ENCODE results near the gene MANEA. TPM values are rescaled to one million over a fixed set of nuclear protein-coding genes. Genes with fewer than 3 reads are reported as not detected.
"Not testable (repeated sequence)": the region's sequence is repeated elsewhere in the genome, so short reads cannot be mapped to it uniquely, and the experiment has no call there.

The MANEA gene
- total and polyA plus RNA-seq, 2 experiments from 2014 or later, result 4.7 to 15.3 TPM

DNA sequence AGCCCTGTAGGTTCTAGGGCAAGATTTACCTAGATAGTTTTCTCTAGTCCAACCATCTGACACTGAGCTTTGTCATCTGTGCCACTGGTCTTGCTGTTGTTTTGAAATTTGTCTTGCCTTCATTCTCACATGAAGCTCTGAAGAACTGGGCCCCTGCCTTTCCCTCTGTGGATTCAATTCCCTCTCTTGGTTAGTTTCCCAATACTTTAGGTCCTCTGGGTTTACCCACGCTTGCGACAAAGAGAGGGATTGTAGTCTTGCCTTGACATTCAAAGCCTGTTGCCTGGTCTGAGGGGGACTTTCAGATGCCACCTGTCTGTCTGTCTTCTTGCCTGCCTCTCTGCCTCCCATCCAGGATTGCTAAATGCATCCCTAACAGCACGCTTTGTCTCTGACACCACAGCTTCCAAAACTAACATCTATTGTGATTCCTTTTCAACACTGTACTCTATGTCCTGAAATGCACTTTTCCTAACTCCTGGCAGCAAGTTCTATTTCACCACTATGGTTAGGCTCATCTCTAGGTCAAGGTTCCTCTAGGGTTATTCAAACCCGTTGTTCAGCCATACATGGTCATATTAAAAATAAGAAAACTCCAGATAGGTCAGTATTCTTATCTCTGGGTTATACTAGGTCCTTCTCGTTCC lies 25.5 kb upstream of the MANEA start:
- Histone ChIP-seq H3K36me3 (replicated peaks; ENCODE audit: insufficient read depth, low read depth) (no peaks in the 10 kb centered on the region), H3K79me2 (no peaks in the 10 kb centered on the region), H3K9me2 (replicated peaks; ENCODE audit: insufficient read depth) (no peaks in the 10 kb centered on the region), H3K4me3 (no peak overlapping the region), H3K27ac (no peak overlapping the region), H3K27me3 (no peaks in the 10 kb centered on the region), H3K9me3 (ENCODE audit: low read depth) (no peaks in the 10 kb centered on the region), H3K4me2 (no peak overlapping the region), H4K20me1 (ENCODE audit: insufficient read depth, poor library complexity, severe bottlenecking) (no peaks in the 10 kb centered on the region), H3K4me1 (ENCODE audit: insufficient read depth) (no peaks in the 10 kb centered on the region), H2AFZ (no peak overlapping the region)
- DNase-seq (ENCODE audit: low spot score), result no peak
- 91% methylated on average over 5 of the region's 5 CpGs for WGBS (ENCODE audit: low lambda C conversion rate, missing lambda C conversion rate)
- TF ChIP-seq EZH2 (IDR thresholded peaks at IDR 0.05; ENCODE audit: borderline replicate concordance), result no peak
- TF ChIP-seq, protein P1, sequence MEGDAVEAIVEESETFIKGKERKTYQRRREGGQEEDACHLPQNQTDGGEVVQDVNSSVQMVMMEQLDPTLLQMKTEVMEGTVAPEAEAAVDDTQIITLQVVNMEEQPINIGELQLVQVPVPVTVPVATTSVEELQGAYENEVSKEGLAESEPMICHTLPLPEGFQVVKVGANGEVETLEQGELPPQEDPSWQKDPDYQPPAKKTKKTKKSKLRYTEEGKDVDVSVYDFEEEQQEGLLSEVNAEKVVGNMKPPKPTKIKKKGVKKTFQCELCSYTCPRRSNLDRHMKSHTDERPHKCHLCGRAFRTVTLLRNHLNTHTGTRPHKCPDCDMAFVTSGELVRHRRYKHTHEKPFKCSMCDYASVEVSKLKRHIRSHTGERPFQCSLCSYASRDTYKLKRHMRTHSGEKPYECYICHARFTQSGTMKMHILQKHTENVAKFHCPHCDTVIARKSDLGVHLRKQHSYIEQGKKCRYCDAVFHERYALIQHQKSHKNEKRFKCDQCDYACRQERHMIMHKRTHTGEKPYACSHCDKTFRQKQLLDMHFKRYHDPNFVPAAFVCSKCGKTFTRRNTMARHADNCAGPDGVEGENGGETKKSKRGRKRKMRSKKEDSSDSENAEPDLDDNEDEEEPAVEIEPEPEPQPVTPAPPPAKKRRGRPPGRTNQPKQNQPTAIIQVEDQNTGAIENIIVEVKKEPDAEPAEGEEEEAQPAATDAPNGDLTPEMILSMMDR (IDR thresholded peaks at IDR 0.05; ENCODE audit: poor library complexity), result no peak
- TF ChIP-seq EZH2phosphoT487 (IDR thresholded peaks at IDR 0.05; ENCODE audit: low read depth, severe bottlenecking, unreplicated experiment), result no peak

DNA sequence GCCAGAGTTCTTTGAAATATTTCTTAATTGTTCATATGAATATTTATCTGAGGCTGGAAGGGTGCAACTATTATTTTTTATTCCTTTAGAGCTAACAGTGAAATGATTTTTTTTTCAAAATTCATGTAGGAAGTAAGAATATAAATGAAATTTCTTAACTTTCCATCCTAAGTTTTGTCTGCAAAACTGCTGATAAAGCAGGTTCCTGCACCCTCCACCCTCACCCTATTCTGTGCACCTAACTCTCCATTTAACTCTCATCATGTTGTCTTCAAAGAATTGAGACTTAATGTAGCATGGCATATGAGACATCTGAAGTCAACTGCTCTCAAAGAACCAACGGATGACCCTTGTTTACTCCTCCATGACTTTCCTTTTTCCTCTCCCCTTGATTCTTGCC lies 23.5 kb upstream of the MANEA start:
- Histone ChIP-seq H4K20me1 (ENCODE audit: insufficient read depth, poor library complexity, severe bottlenecking) (no peaks in the 10 kb centered on the region), H3K79me2 (no peaks in the 10 kb centered on the region), H3K9me2 (replicated peaks; ENCODE audit: insufficient read depth) (no peaks in the 10 kb centered on the region), H3K36me3 (replicated peaks; ENCODE audit: insufficient read depth, low read depth) (no peaks in the 10 kb centered on the region), H3K9me3 (ENCODE audit: low read depth) (no peaks in the 10 kb centered on the region), H2AFZ (no peak overlapping the region), H3K27me3 (no peaks in the 10 kb centered on the region), H3K4me2 (no peak overlapping the region), H3K4me3 (no peak overlapping the region), H3K27ac (no peak overlapping the region), H3K4me1 (ENCODE audit: insufficient read depth) (no peaks in the 10 kb centered on the region)
- TF ChIP-seq, protein P1 (IDR thresholded peaks at IDR 0.05; ENCODE audit: poor library complexity), result no peak
- no peak for TF ChIP-seq EZH2phosphoT487 (IDR thresholded peaks at IDR 0.05; ENCODE audit: low read depth, severe bottlenecking, unreplicated experiment)
- TF ChIP-seq EZH2 (IDR thresholded peaks at IDR 0.05; ENCODE audit: borderline replicate concordance), result no peak
- no peak for DNase-seq (ENCODE audit: low spot score)
- 80% methylated on average over 1 of the region's 1 CpG for WGBS (ENCODE audit: low lambda C conversion rate, missing lambda C conversion rate)

DNA sequence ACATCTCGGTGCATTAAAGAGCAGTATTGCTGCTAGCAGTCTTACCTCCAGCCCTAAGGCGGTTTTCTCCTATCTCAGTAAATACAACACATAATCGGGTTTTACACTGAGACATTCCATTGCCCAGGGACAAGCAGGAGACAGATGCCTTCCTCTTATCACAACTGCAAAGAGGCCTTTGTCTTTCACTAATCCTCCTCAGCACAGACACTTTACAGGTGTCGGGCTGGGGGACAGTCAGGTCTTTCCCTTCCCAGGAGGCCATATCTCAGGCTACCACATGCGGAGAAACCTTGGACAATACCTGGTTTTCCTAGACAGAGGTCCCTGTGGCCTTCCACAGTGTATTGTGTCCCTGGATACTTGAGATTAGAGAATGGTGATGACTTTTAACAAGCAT lies 16.4 kb upstream of the MANEA start:
- not testable (repeated sequence) for H3K9me3 ChIP-seq (ENCODE audit: low read depth); H3K27me3 ChIP-seq; H4K20me1 ChIP-seq (ENCODE audit: insufficient read depth, poor library complexity, severe bottlenecking); H3K36me3 ChIP-seq (replicated peaks; ENCODE audit: insufficient read depth, low read depth); H3K27ac ChIP-seq; H3K4me2 ChIP-seq; H3K4me3 ChIP-seq; H3K79me2 ChIP-seq; H3K9me2 ChIP-seq (replicated peaks; ENCODE audit: insufficient read depth); H3K4me1 ChIP-seq (ENCODE audit: insufficient read depth); DNase-seq (ENCODE audit: low spot score); H2AFZ ChIP-seq
- 28% methylated on average over 5 of the region's 5 CpGs for WGBS (ENCODE audit: low lambda C conversion rate, missing lambda C conversion rate)

DNA sequence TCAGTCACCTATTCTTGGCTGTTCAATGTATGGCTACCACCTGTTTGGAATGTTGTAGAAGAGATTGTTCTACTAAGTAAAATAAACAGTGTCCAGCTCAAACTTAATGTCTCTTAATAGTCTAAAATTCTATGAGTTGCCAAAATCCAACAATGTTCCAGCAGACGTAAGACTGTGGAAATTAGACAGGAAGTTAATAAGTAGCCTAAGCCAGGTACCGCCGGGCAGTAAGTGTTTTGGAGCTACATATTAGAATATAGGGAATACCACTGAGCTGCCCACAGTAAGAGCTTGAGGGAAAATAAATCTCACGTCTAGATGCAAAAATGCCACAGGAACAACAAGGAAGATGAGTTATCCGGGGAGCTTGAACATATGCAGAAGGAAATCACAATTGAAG lies 7.8 kb upstream of the MANEA start:
- DNase-seq (ENCODE audit: low spot score), result no peak
- H4K20me1 ChIP-seq (ENCODE audit: insufficient read depth, poor library complexity, severe bottlenecking), result no peaks in the 10 kb centered on the region
- 71% methylated on average over 5 of the region's 5 CpGs for WGBS (ENCODE audit: low lambda C conversion rate, missing lambda C conversion rate)
- no peak overlapping the region for H2AFZ ChIP-seq
- no peak overlapping the region for H3K4me3 ChIP-seq
- TF ChIP-seq EZH2 (IDR thresholded peaks at IDR 0.05; ENCODE audit: borderline replicate concordance) (no peak), EZH2phosphoT487 (IDR thresholded peaks at IDR 0.05; ENCODE audit: low read depth, severe bottlenecking, unreplicated experiment) (no peak)
- TF ChIP-seq, protein P1 (IDR thresholded peaks at IDR 0.05; ENCODE audit: poor library complexity), result no peak
- peaks cover 12% of the 10 kb centered on the region for H3K79me2 ChIP-seq
- no peaks in the 10 kb centered on the region for H3K36me3 ChIP-seq (replicated peaks; ENCODE audit: insufficient read depth, low read depth)
- H3K27me3 ChIP-seq, result no peaks in the 10 kb centered on the region
- no peaks in the 10 kb centered on the region for H3K9me3 ChIP-seq (ENCODE audit: low read depth)
- no peaks in the 10 kb centered on the region for H3K4me1 ChIP-seq (ENCODE audit: insufficient read depth)
- H3K27ac ChIP-seq, result no peak overlapping the region
- H3K4me2 ChIP-seq, result no peak overlapping the region
- H3K9me2 ChIP-seq (replicated peaks; ENCODE audit: insufficient read depth), result no peaks in the 10 kb centered on the region

Measured in hepatocyte (in vitro differentiated cells).